ENCODE data around the gene PDGFB.

PDGFB gene

DNA sequence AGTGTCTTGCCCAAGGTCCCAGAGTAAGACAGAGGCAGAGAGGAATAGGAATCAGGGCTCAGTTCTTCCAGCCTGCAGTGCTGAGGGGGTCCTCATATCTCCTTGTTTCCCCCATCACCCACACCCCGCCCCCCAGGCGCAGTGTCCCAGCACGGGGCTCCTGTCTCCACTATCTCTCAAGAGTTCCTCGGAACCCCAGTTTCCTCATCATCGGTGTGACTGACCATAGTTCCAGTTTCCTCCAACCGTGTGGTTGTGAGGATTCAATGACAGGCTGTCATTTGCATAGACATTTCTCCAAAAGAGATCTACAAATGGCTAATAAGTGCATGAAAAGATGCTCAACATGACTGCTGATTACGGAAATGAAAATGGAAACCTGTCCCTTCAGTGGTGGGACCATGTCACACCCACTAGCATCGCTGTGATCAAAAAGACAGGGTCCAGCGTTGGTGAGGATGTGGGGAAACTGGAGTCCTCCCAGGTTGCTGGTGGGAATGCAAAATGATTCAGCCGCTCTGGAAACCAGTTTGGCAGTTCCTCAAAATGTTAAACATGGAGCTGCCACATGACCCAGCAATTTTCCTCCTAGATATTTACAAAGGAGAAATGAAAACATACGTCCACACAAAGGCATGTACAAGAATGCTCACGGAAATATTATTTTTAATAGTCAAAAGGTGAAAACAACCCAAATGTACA, 31.8 kb upstream of the PDGFB start:
- no peak for DNase-seq

DNA sequence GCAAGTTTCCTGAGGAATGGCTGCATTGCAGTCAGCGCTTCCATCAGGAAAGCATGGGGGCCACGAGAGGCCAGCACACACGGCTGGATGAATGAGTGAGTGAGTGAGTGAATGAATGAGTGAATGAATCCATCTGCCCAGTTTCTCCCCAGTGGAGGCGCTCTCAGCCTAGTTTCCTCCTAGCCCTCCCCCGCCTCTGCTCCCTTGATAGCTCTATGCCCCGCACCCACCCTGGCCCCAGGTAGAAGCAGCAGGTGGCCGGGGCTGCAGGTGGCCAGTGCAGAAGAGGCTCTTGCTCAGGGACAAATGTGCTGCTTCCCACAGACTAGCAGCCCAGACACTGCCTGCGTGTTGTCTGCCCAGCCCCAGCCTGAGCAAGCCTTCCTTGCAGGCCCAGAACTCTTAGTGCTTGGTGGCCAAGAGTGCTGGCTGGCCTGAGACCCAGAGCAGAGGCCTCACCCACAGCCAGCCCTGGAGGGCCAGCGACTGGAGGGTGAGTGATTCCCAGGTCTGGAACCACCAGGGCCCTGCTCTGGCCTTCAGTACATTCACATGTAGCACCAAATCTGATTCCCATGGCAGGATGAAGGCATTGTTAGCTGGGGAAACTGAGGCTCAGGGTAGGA, 31.1 kb upstream of the PDGFB start:
- no peak for DNase-seq

DNA sequence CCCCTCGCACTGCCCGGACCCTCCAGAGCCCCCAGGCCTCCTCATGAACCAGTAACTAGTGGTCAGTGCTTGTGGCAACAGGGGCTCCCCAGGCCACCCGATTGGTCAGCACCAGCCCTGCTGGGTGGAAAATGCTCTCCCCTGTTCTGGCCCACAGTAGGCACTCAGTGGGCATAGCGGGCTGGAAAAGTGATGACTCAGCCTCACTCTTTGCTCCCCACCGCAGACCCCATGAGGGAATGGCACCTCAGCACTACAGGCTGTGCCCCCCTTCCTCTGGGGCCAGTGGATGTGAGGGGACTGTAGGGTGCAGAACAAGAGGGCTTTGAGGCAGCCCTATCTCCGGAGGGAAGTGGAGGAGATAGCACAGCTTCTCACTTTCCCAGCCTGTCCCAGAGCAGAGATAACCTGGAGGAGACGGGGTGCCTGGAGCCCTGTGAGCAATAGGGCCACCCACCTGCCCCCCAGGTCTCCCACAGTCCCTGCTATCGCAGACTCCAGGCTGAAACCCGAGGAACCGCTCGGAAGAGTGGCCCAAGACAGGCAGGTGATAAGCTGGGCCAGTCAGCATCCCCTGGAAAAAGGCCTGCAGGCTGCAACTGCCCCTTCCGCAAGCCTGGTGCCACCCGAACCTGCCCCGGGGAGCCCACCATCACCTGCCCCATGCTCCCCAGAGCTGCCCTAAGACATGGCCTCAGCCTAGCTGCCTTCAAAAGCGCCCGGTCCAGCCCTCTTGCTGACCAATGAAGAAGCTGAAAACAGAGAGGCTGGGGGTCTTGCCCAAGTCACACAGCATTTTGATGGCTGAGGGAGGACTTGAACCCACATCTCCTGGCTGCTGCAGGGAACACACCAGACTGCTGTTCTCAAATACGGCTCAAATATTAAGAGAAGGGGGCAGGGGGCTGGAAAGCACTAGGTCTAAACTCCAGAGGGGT, 29.4 kb upstream of the PDGFB start:
- no peak for DNase-seq

DNA sequence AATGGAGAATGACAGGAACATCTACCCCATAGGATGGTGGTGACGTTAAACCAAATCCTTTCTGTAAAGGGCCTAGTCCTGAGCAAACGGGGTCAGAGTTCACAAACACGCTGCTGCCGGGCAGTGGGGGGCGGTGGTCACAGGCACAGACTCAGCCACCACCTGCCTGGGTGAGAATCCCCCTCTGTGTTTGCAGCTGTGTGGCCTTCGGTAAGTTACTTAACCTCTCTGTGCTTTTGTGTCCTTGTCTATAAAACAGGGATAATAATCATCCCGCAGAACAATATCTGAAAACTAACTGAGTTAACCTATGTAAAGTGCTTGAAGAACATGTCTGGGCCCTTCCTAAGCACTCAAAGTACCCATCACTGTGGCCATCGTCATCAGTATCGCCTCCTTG, 26.0 kb upstream of the PDGFB start:
- no peak for DNase-seq

DNA sequence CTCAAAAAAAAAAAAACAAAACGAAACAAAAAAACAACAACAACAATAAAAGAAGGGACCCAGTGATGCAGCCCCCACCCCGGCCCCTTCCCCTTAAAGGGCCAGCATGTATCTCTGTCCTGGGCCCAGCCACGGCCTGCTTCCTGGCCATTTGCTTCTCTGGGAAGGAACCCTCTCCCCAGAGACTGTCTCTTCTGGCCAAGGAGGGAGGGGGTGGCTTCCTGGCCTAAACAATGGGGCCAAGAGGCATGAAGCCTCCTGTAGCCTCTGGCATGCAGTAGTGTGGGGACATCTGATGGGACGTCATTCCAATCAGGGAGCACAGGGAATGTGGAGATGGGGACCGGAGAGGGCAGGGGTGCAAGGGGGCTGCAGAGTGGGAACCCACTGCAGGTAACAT, 25.5 kb upstream of the PDGFB start:
- DNase-seq, result no peak

DNA sequence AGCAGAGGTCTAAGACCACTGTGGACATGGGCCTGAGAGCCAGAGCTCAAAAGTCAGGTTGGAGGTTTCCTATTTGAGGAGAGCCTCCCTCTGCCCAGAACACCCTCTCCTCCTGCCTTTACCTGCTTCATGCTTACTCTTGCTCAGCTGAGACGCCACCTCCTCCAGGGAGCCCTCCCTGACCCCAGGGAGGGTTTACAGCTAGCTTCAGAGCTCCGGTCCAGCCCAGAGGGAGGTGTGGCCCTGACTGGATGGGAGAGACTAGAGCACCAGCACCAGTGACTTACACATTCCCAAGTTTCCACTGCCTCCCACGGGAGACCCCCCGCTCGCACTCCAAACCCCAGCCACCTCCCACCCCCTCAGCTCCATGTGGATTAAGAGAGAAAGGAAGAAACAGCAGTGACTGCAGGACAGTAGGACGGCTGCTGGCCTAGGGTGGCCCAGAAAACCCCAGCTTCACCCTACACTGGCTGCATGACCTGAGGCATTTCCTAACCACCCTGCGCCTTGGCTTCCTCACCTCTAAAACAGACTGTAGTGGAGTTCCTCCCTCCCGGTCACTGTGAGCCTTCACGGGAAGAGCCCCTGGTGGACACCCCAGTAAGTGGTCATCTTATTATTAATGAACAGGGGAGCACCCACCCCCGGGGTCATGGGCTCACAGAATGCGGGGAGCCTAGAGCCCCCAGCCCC, 24.5 kb upstream of the PDGFB start:
- no peak for DNase-seq

DNA sequence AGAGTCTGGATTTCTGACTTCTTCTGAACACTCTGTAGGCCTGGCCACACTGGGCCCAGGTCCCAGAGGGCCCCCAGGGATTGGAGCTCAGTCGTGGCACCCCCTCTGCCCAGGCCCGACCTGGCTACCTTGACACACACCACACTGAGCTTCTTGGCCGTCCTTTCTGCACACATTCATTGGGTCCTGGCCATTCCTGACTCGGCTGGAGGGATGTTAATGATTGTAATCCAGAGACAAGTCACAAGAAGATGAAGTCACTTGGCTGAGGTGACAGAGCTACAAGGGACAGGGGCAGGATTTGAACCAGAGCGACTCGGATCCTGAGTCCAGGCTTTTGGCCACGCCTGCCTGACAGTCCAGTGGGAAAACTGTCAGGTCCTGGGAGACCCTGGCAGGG, 23.9 kb upstream of the PDGFB start:
- DNase-seq, result no peak

DNA sequence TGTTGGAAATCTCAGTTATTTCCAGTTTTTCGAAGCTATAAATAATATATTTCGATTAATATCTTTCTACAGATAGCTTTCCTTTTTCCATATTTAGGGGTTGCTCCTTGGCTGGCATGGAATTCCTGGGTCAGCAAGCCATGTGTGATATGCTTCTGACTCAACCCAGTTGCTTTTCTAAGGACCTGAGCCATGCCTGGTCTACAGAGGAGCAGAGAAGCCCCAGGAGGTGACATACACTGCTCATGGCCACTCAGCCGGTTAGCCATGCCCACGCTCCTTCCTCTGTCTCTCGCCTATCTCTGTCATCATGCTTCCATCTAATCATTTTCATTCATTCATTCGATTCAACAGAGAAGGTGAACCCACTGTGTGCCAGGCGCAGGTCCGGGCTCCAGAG, 23.2 kb upstream of the PDGFB start:
- DNase-seq, result no peak

DNA sequence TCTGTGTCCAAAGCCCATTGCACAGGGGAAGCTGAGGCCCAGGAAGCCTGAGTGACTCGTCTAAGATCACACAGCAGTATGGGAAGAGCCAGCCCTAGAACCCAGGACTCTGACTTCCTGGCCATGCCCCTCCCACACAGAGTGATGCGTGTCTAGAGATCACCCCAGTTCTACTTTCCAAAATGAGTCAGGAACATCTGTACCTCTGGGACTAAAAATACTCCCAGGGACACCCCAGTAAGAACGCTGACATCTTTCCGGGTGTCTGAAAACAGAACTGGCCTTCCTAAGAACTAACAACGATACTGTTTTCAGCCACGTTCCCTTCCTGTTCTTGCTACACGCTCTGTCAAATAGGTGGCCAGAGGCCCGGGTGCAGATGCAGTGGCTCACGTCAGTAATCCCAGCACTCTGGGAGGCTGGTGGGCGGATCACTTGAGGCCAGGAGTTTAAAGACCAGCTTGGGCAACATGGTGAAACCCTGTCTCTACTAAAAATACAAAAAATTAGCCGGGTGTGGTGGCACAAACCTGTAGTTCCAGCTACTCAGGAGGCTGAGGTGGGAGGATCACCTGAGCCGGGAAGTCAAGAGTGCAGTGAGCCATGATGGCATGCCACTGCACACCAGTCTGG, 21.7 kb upstream of the PDGFB start:
- no peak for DNase-seq

DNA sequence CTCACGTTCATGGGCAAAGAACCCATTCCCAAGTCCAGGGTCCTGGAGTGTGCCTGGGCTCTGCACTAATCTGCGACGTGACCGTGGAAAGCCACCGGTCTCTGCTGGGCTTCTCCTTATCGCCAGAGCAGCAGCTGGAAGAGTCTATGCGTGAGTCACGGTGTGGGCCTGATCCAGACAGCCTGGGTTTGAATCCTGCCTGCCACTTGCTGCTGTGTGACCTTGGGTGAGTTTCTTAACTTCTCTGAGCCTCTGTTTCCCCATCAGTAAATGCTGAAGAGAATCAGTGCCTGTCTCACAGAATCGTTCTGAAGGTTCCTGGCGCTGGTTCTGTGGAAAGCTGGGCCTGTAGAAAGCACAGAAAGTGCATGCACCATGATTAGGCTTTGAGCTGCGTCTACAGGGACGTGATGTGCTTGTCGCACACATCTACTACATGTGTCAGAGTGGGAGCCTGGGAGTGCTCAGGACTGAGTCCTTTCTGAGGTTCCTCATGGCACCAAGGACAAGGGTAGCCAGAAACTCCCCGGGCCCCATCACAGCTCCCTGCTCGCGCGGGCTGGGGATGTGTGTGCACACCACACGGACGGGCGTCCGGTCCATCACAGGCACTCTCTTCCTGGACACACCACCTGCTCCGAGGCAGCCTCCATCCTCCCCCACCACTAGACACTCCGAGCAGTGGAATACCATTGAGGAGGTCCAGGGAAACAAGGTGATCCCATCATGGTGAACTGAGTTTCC, 20.5 kb upstream of the PDGFB start:
- no peak for DNase-seq

DNA sequence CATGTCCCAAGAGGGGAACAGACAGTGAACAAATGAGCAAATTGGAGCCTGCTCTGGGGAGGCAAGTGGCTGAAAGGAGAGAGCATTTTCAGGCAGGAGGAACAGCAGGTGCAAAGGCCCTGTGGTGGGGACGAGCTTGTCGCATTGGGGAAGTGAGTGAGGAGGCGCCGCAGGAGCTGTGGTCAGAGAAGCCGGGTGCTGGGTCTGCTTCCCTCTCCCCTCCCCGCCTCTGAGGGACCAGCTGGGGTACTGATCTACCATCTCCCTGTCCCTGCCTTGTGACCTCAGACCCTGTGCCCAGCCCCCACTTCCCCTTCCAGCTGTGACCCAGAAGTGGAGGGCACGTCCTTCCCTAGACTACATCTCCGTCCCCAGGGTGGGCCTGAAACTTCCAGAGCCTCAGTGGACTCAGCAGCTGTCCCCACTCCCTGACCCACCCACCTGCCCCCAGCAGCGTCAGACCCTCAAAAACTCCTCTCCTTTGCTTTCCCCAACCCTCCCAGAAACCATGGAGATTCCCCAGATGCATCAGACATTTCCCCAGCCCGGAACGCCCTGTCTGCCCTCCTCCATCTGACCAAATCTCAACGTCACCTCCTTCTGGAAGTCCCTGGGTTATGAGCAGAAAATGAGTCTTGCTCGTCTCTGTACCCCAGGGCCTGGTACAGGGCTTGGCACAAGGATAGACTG, 19.7 kb upstream of the PDGFB start:
- no peak for DNase-seq

DNA sequence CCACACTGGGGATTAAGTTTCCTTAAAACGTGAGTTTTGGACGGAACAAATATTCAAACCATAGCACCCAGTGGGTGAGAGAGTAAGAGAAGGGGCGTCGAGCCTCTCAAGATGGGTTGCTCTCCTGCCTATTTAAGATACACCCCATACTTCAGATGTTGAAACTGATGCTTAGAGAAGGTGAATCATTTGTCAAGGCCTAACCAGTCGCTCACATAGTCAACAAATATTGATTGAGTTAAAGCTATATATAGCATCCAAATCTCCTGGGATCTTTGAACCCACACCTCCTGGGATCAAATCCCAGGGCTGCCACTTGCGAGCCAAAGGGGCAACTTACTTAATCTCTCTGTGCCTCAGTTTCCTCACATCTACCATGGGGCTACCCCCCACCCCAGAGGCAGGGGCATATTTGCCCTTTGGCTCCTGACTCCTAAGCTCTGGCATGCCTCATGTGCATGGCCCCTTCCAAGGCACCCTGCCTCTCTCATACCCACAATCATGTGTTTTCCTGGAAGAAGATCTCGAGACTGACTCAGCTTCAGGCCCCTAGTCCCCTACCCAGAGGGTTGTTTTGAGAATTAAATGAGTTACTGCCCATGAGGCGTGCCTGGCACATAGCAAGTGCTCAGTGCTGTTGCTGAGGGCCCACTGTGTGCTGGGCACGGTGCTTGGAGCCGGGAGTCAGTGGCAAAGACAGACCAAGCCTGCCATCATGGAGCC, 19.0 kb upstream of the PDGFB start:
- DNase-seq, result no peak

DNA sequence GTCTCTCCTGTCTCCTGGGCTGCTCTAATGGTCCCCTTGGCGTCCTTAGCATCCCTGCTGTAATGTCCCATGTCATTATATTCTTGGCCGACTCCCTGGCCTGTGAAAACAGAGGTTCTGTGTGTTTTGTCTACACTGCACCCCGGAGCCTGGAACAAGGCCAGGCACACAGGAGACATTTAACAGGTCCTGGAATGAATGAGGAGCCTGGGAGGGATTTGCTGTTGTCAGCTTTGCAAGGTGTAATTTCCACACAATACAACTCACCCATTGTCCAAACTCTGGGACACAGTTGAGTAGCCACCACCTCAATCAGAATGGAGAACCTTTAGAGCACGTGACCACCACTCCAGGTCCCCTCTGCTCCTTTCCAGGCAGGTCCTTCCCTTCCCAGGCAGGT, 14.9 kb upstream of the PDGFB start:
- DNase-seq, result no peak

DNA sequence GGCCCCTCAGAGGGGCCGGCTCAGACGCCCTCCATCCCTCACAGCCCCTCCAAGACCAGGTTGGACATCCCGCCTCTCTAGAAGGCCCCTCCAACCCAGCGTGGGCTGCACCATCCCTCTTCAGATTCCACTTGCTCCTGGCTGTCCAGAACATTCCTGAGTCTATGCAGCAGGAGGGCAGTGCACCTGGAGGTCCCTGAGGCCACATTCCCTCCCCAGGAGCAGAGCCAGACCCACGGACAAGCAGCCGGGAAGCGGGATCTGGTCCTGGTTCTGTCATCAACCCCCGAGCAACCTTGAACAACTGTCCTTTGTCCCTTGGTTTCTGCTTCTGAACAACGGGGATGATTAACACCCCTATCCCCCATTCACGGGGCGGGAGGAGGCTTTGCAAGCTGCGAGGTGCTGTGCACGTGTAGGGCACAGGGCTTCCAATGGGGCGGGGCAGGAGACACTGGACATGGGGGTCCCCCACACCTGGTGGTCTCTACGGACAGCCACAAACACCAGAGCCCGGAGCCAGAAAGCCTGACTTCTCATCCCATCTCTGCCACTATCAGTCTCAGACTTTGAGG, 13.2 kb upstream of the PDGFB start:
- no peak for DNase-seq

DNA sequence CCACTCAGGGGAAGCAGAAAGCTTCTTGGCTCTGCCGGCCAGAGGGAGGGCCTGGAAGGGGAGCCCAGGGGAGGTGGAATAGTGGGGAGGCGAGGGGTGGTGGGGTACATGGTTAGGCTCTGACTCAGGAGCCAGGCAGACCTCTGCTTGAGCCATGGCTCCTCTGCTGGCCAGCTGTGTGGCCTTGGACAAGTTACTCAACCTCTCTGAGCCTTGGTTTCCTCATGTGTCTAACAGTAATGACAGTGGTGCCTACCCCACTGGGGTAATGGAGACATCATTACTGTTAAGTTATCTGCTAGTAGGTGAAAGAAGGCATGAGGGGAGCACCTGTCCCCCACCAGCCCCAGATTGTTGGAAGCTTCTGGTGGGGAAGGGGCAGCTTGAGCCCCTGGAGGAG, 12.2 kb upstream of the PDGFB start:
- no peak for DNase-seq

DNA sequence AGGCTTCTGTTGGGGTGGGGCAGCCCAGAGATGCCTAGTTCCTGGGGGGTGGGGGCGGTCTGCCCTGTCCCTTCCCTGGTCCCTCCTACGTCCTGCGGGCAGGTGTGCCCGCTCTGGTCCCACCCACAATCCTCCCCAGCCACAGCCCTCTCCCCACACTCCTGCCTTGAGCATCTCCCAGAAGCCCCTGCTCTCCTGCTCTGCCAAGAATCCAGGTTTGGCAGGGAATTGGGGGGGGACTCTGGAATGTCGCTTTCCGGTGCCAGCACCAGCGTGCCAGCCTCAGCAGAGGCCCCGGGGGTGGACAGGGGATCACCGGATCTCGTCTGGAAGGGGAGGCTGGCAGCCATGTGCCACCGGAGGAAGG, 11.4 kb upstream of the PDGFB start:
- DNase-seq, result no peak

DNA sequence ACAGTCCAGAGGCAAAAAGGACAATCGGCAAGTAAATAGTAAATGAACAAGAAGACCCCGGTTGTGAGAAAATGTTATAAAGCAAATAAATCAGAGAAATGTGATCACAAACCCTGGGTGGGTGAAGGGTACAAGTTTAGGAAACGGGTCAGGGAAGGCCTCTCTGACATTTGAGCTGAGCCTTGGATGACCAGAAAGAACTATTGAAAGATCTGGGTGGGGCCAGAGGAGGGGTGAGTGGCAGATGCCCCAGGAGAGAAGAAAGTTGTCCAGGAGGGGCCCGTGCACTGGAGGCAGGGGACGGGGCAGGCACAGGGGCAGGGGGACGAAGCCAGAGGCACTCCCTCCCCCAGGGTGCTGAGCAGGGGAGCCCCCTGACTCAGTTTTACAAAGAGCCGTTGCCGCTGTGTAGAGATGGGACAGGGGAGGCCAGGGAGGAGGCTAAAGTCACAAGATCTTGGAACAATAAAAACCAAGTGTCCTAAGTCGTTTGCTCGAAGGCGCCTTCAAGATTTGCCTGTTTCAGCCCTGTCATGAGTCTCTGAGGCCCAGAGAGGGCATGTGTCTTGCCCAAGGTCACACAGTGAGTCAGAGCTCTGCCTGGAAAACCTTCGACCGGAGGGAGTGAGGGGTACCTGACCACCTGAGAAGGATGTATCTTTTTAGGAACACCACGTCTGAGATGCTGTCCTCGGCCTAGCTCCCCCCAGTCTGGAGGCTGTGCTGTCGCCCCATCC, 10.8 kb upstream of the PDGFB start:
- DNase-seq, result no peak

DNA sequence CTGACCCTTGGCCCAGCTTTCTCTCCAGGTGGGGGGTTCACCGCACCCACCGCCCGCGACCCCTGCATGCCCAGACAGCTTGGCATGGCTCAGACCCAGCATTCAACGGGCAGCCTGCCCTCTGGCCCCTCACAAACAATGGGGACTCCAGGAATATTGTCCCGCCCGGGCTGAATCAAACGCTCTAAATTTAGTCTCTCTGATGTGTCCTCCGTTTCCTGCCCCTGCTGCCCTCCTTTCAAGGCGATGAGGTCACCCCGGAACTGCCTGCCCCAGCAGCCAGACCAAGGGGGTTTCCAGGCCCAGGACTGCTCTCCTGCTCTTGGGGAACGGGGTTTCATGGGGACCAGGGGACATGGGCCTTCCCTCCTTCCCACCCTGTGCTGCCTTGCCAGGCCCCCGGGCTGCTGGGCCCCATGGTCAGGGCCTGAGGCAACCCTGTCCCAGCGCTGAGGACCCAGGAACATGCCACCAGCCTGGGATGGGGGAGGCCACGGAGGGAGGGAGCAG, 10.1 kb upstream of the PDGFB start:
- DNase-seq, result peak in 1 of 2 experiments; percentile 19

DNA sequence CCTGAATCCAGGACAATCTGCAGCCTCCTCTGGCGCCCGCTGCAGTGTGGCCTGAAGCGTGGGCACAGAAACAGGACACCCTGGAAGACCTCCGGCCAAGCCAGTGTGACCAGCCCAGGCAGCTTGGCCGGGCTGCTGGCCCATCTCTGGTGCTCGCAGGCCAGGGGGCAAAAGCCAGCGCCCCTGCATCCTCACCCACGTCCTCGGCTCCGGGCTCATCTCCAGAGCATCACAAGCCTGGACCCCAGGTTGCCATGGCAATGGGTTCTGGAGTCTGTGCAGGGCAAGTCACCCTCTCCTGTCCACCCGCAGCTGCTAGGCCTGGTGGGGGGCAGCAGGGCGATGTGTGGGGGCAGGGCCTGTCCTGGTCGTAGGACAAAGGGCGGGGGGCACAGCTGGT, 9.3 kb upstream of the PDGFB start:
- no peak for DNase-seq
